ENCODE measurements around the gene UNC45A. TPM values are rescaled to one million over a fixed set of nuclear protein-coding genes. Genes with fewer than 3 reads are reported as not detected.

The UNC45A gene
- total RNA-seq, 1 experiment from 2014 or later = 68.4 TPM

- Histone ChIP-seq H3K4me3 (ENCODE audit: low read length) (no peak overlapping the region), H3K9ac (ENCODE audit: low read length) (no peak overlapping the region), H3K4me1 (ENCODE audit: insufficient read depth, low read length) (peaks cover 12% of the 10 kb centered on the region), H3K27me3 (ENCODE audit: low read length) (no peaks in the 10 kb centered on the region), H4K20me1 (ENCODE audit: low read length) (no peaks in the 10 kb centered on the region), H3K79me2 (ENCODE audit: low read length) (no peaks in the 10 kb centered on the region), H3K27ac (ENCODE audit: low read length) (no peak overlapping the region), H3F3A (ENCODE audit: low read length, unreplicated experiment) (no peaks in the 10 kb centered on the region), H3K9me2 (replicated peaks; ENCODE audit: low read length) (no peaks in the 10 kb centered on the region), H3K36me3 (ENCODE audit: low read depth, low read length) (peaks cover 42% of the 10 kb centered on the region), H3K4me2 (ENCODE audit: low read length) (no peak overlapping the region), H3K9me3 (ENCODE audit: low read length) (no peaks in the 10 kb centered on the region), H2AFZ (ENCODE audit: low read length) (no peak overlapping the region)
- ChIA-PET POLR2A (ENCODE audit: unreplicated experiment) (no interaction called here), CTCF (no interaction called here)
- DNase-seq = no peak
- ATAC-seq = no peak
- no peak for TF ChIP-seq CTCF (conservative IDR thresholded peaks at IDR 0.05; ENCODE audit: low read depth, low read length)
- no peak for TF ChIP-seq EZH2 (IDR thresholded peaks at IDR 0.05; ENCODE audit: low read length, unreplicated experiment)
- no peak for TF ChIP-seq EZH2phosphoT487 (IDR thresholded peaks at IDR 0.05; ENCODE audit: borderline replicate concordance, low read length)
- BruUV-seq (replicated peaks) = no TSS peak
- intact Hi-C loops (cut with micrococcal nuclease) = no loop called here
Observed at GRCh38 chr15:90947577-90948357, 12.7 kb downstream of the UNC45A start.

GRCh38 chr15:90948506-90948905 is 13.4 kb downstream of the UNC45A start:
- Histone ChIP-seq H3K4me1 (ENCODE audit: insufficient read depth, low read length) (peaks cover 12% of the 10 kb centered on the region), H4K20me1 (ENCODE audit: low read length) (no peaks in the 10 kb centered on the region), H3F3A (ENCODE audit: low read length, unreplicated experiment) (no peaks in the 10 kb centered on the region), H3K36me3 (ENCODE audit: low read depth, low read length) (peaks cover 39% of the 10 kb centered on the region), H3K27ac (ENCODE audit: low read length) (no peak overlapping the region), H3K4me2 (ENCODE audit: low read length) (no peak overlapping the region), H3K79me2 (ENCODE audit: low read length) (no peaks in the 10 kb centered on the region), H3K4me3 (ENCODE audit: low read length) (no peak overlapping the region), H2AFZ (ENCODE audit: low read length) (no peak overlapping the region), H3K9me2 (replicated peaks; ENCODE audit: low read length) (no peaks in the 10 kb centered on the region), H3K9ac (ENCODE audit: low read length) (no peak overlapping the region), H3K27me3 (ENCODE audit: low read length) (no peaks in the 10 kb centered on the region), H3K9me3 (ENCODE audit: low read length) (no peaks in the 10 kb centered on the region)
- intact Hi-C loops (cut with micrococcal nuclease) = no loop called here
- CTCF ChIA-PET = no interaction called here
- DNase-seq (no peak), ATAC-seq (no peak)
- no TSS peak for BruUV-seq (replicated peaks)
- POLR2A ChIA-PET (ENCODE audit: unreplicated experiment) = interaction anchor here (0.7 kb wide), 1 partner anchor 46 kb away, joined by 4 read pairs; the partner anchor contains the start of gene PRC1
- TF ChIP-seq EZH2phosphoT487 (IDR thresholded peaks at IDR 0.05; ENCODE audit: borderline replicate concordance, low read length) (no peak), CTCF (conservative IDR thresholded peaks at IDR 0.05; ENCODE audit: low read depth, low read length) (no peak), EZH2 (IDR thresholded peaks at IDR 0.05; ENCODE audit: low read length, unreplicated experiment) (no peak)
